Nephron progenitor cell (in vitro differentiated cells): ENCODE measurements around the gene GATA6.

Experiments used
- DNase-seq: peaks from one replicate; pipeline ENCODE4 v3.0.0; 2021
- H3K27ac Mint-ChIP-seq: 2 replicates; pipeline ENCODE4 v1.8.0; 2021; ENCODE audit warnings: mild to moderate bottlenecking, moderate library complexity, mixed read lengths
- H3K27me3 Mint-ChIP-seq: 2 replicates; pipeline ENCODE4 v1.8.0; 2021; ENCODE audit warnings: mild to moderate bottlenecking, low read depth, mixed read lengths; ENCODE audit not compliant: poor library complexity
- H3K36me3 Mint-ChIP-seq: 2 replicates; pipeline ENCODE4 v1.8.0; 2021; ENCODE audit warnings: low read depth, mixed read lengths
- H3K4me1 Mint-ChIP-seq: 2 replicates; pipeline ENCODE4 v1.8.0; 2021; ENCODE audit warnings: mixed read lengths
- H3K4me3 Mint-ChIP-seq: 2 replicates; pipeline ENCODE4 v1.8.0; 2021; ENCODE audit warnings: mild to moderate bottlenecking, moderate library complexity, mixed read lengths
- H3K9me3 Mint-ChIP-seq: 2 replicates; pipeline ENCODE4 v1.8.0; 2021; ENCODE audit warnings: mild to moderate bottlenecking, moderate library complexity, mixed read lengths
- TF ChIP-seq, protein P1 (sequence below): fragments of 200-600 bp; sonication (generic); IDR thresholded peaks from 2 replicates; pipeline ENCODE4 v1.5.0; 2021; ENCODE audit warnings: antibody characterized with exemption

GATA6 gene

DNA sequence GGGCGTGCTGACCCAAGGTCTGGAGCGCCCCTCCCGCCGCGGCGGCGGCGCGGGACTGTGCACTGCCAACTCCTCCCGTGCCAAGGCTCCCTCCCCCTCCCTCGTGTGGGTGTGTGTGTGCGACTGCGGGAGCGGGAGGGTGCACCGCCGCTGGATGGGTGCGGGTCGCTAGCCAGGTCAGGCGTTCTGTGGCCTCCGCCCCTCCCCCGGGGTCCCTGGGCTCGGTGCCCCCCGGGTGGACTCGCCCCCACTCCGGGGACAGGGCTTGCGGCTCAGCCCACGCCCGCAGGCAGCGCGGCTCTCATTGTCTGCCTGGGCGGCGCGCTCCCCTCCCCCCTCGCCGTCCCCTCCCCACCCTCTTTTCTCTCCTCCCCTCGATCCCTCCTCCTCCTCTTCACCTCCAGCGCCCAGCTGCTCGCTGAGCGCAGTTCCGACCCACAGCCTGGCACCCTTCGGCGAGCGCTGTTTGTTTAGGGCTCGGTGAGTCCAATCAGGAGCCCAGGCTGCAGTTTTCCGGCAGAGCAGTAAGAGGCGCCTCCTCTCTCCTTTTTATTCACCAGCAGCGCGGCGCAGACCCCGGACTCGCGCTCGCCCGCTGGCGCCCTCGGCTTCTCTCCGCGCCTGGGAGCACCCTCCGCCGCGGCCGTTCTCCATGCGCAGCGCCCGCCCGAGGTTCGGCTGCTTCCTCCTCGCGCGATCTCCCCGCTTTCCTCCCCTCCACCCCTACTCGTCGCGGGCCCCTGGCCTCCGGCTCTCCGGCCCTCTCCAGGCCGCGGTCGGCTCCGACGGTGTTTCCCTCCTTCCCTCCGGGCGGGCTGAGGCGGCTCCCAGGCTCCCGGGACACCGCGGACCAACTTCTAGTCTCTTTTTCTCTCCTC, at the start of gene GATA6:
TSS of gene GATA6 (plus strand) at position 579 of the 878 bp plus-strand sequence. CDS start 1,556 bp downstream, outside the sequence.
- peak within 1 kb of the TSS; percentile 42 for H3K27ac Mint-ChIP-seq
- peak; percentile 78 for DNase-seq
- TF ChIP-seq, protein P1, sequence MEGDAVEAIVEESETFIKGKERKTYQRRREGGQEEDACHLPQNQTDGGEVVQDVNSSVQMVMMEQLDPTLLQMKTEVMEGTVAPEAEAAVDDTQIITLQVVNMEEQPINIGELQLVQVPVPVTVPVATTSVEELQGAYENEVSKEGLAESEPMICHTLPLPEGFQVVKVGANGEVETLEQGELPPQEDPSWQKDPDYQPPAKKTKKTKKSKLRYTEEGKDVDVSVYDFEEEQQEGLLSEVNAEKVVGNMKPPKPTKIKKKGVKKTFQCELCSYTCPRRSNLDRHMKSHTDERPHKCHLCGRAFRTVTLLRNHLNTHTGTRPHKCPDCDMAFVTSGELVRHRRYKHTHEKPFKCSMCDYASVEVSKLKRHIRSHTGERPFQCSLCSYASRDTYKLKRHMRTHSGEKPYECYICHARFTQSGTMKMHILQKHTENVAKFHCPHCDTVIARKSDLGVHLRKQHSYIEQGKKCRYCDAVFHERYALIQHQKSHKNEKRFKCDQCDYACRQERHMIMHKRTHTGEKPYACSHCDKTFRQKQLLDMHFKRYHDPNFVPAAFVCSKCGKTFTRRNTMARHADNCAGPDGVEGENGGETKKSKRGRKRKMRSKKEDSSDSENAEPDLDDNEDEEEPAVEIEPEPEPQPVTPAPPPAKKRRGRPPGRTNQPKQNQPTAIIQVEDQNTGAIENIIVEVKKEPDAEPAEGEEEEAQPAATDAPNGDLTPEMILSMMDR = peak; percentile 12

GRCh38 chr18:22124970-22125369, 44.4 kb upstream of the GATA6 start:
- TF ChIP-seq, protein P1 = no peak
- Mint-ChIP-seq H3K4me3 (no peak overlapping the region), H3K4me1 (no peaks in the 10 kb centered on the region), H3K27me3 (peaks cover 17% of the 10 kb centered on the region), H3K9me3 (peaks cover 17% of the 10 kb centered on the region), H3K36me3 (no peaks in the 10 kb centered on the region), H3K27ac (no peak overlapping the region)
- DNase-seq = no peak

More for the DNA sequence above, at the start of gene GATA6:
- Mint-ChIP-seq H3K4me1 (peaks cover 53% of the 10 kb centered on the region), H3K36me3 (no peaks in the 10 kb centered on the region), H3K9me3 (peaks cover 12% of the 10 kb centered on the region), H3K27me3 (peaks cover 91% of the 10 kb centered on the region), H3K4me3 (peak within 1 kb of the TSS; percentile 92)

- Mint-ChIP-seq H3K4me3 (no peak overlapping the region), H3K36me3 (no peaks in the 10 kb centered on the region), H3K27me3 (peaks cover 17% of the 10 kb centered on the region), H3K4me1 (no peaks in the 10 kb centered on the region), H3K27ac (no peak overlapping the region), H3K9me3 (no peaks in the 10 kb centered on the region)
- TF ChIP-seq, protein P1 = no peak
- no peak for DNase-seq
Observed at GRCh38 chr18:22128954-22129353, 40.4 kb upstream of the GATA6 start.

DNA sequence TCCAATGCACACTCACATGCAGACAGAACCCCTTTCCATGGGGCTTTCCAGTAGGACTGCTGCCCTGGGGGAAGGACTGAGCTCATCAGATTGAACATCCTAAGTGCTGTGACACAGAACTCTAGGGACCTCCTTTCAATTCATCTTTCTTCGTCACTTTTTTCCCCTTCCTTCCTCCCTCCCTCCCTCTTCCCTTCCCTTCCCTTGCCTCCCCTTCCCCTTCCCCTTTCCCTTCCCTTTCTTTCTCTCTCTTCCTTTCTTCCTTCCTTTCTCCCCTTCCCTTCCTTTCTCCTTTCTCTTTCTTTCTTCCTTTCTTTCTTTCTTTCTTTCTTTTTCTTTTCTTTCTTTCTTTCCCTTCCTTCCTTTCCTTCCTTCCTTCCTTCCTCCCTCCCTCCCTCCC, 39.6 kb upstream of the GATA6 start:
- DNase-seq = no peak
- no peaks in the 10 kb centered on the region for H3K9me3 Mint-ChIP-seq
- no peaks in the 10 kb centered on the region for H3K4me1 Mint-ChIP-seq
- TF ChIP-seq, protein P1 = no peak
- no peak overlapping the region for H3K27ac Mint-ChIP-seq
- H3K27me3 Mint-ChIP-seq = peaks cover 17% of the 10 kb centered on the region
- no peak overlapping the region for H3K4me3 Mint-ChIP-seq
- no peaks in the 10 kb centered on the region for H3K36me3 Mint-ChIP-seq

DNA sequence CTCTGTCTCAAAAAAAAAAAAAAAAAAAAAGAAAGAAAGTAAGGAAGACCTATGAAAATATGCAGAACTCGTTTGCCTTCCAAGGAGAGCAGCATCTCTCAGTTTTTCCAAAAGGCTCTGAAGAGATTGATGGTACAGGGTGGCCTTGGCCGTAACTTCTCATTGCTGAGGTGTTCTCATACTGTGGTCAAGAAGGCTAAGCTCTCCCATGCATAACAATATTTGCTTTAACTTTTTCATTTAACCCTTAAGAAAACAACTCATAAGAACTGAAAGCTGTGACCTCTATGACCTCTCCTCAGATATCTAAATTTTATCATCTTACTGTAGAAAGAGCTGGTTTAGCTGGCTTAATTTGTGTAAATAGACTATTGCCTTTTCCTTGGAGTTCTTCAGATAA, 37.1 kb upstream of the GATA6 start:
- no peak overlapping the region for H3K27ac Mint-ChIP-seq
- H3K4me3 Mint-ChIP-seq = no peak overlapping the region
- TF ChIP-seq, protein P1 = no peak
- H3K4me1 Mint-ChIP-seq = no peaks in the 10 kb centered on the region
- H3K36me3 Mint-ChIP-seq = no peaks in the 10 kb centered on the region
- H3K27me3 Mint-ChIP-seq = peaks cover 17% of the 10 kb centered on the region
- H3K9me3 Mint-ChIP-seq = no peaks in the 10 kb centered on the region
- DNase-seq = no peak

- H3K9me3 Mint-ChIP-seq = no peaks in the 10 kb centered on the region
- TF ChIP-seq, protein P1 = no peak
- DNase-seq = no peak
- peaks cover 17% of the 10 kb centered on the region for H3K27me3 Mint-ChIP-seq
- H3K27ac Mint-ChIP-seq = no peak overlapping the region
- H3K4me3 Mint-ChIP-seq = no peak overlapping the region
- H3K4me1 Mint-ChIP-seq = no peaks in the 10 kb centered on the region
- H3K36me3 Mint-ChIP-seq = no peaks in the 10 kb centered on the region
Observed at GRCh38 chr18:22132763-22133162, 36.6 kb upstream of the GATA6 start.
